ENCODE measurements around the gene ADAM12.

GRCh38 chr10:125964558-125964957 is 423.7 kb downstream of the ADAM12 start:
- TF ChIP-seq RAD21 (IDR thresholded peaks at IDR 0.05; ENCODE audit: low read length), result no peak
- TF ChIP-seq CTCF (IDR thresholded peaks at IDR 0.05), result no peak
- no peak for TF ChIP-seq GABPA (IDR thresholded peaks at IDR 0.05; ENCODE audit: low read depth)
- no peak for TF ChIP-seq ELF1 (IDR thresholded peaks at IDR 0.05)
- no peak for TF ChIP-seq RFX5 (IDR thresholded peaks at IDR 0.05; ENCODE audit: low read length)

Data from SK-N-SH (cell line).